ENCODE results near the gene RASSF3. TPM values are rescaled to one million over a fixed set of nuclear protein-coding genes. Genes with fewer than 3 reads are reported as not detected.
A peak's percentile ranks its signal among the peaks of the same experiment; 100 is the strongest.
"Not testable (repeated sequence)": the region's sequence is repeated elsewhere in the genome, so short reads cannot be mapped to it uniquely, and the experiment has no call there.

Gene RASSF3
- total and polyA plus RNA-seq, 7 donors: 34.7 to 348 (median 143) TPM

GRCh38 chr12:64685605-64686004, 75.3 kb downstream of the RASSF3 start:
- H3K27me3 ChIP-seq: no peaks in the 10 kb centered on the region
- peaks cover 0 to 82% (median 63%) of the 10 kb centered on the region in 4 donors for H3K4me1 ChIP-seq
- 94 to 97% methylated on average over 15 of the region's 15 CpGs for WGBS, 2 donors
- H3K9me3 ChIP-seq: no peaks in the 10 kb centered on the region
- intact Hi-C loops (cut with DNase I): loop anchor here (2.0 kb wide), 1 partner anchor 59 kb away; no protein-coding TSS in a partner anchor
- peak overlapping the region in 3 of 4 donors; percentile 79 to 92 (median 81) for H3K27ac ChIP-seq
- H3K36me3 ChIP-seq: peaks cover 0 to 13% (median 0%) of the 10 kb centered on the region in 4 donors
- DNase-seq: peak; percentile 72
- H3K4me3 ChIP-seq: no peak overlapping the region
- TF ChIP-seq EP300 (IDR thresholded peaks at IDR 0.05) (no peak), POLR2A (IDR thresholded peaks at IDR 0.05) (no peak), CTCF (IDR thresholded peaks at IDR 0.05) (no peak), POLR2AphosphoS5 (IDR thresholded peaks at IDR 0.05) (no peak)

- intact Hi-C loops (cut with DNase I): no loop called here
- TF ChIP-seq CTCF (IDR thresholded peaks at IDR 0.05): no peak
- TF ChIP-seq POLR2AphosphoS5 (IDR thresholded peaks at IDR 0.05): no peak
- no peak for TF ChIP-seq EP300 (IDR thresholded peaks at IDR 0.05)
- no peak for TF ChIP-seq POLR2A (IDR thresholded peaks at IDR 0.05)
- 43 to 48% methylated on average over 5 of the region's 5 CpGs for WGBS, 2 donors
Observed at GRCh38 chr12:64687816-64688215, 77.5 kb downstream of the RASSF3 start.

GRCh38 chr12:64688219-64688618, 77.9 kb downstream of the RASSF3 start:
- H3K27ac ChIP-seq: peak overlapping the region; percentile 49 to 92 (median 80)
- H3K9me3 ChIP-seq: no peaks in the 10 kb centered on the region
- no peaks in the 10 kb centered on the region for H3K27me3 ChIP-seq
- H3K4me3 ChIP-seq: no peak overlapping the region
- H3K36me3 ChIP-seq: peaks cover 0 to 13% (median 0%) of the 10 kb centered on the region in 4 donors
- TF ChIP-seq CTCF (IDR thresholded peaks at IDR 0.05) (no peak), EP300 (IDR thresholded peaks at IDR 0.05) (peak in 2 of 4 donors; percentile 23 to 28), POLR2AphosphoS5 (IDR thresholded peaks at IDR 0.05) (peak; percentile 25 to 69 (median 35)), POLR2A (IDR thresholded peaks at IDR 0.05) (no peak)
- peaks cover 0 to 73% (median 51%) of the 10 kb centered on the region in 4 donors for H3K4me1 ChIP-seq
- 54 to 72% methylated on average over 6 of the region's 6 CpGs for WGBS, 2 donors
- peak; percentile 83 for DNase-seq
- intact Hi-C loops (cut with DNase I): no loop called here

More at GRCh38 chr12:64687816-64688215, 77.5 kb downstream of the RASSF3 start:
- Histone ChIP-seq H3K36me3 (peaks cover 0 to 13% (median 0%) of the 10 kb centered on the region in 4 donors), H3K27ac (peak overlapping the region; percentile 49 to 92 (median 80)), H3K9me3 (no peaks in the 10 kb centered on the region), H3K4me1 (peaks cover 0 to 77% (median 55%) of the 10 kb centered on the region in 4 donors), H3K27me3 (no peaks in the 10 kb centered on the region), H3K4me3 (no peak overlapping the region)
- no peak for DNase-seq

- Histone ChIP-seq H3K27ac (peak overlapping the region; percentile 49 to 92 (median 80)), H3K27me3 (no peaks in the 10 kb centered on the region), H3K4me1 (peaks cover 0 to 72% (median 50%) of the 10 kb centered on the region in 4 donors), H3K9me3 (no peaks in the 10 kb centered on the region), H3K4me3 (no peak overlapping the region), H3K36me3 (peaks cover 0 to 13% (median 0%) of the 10 kb centered on the region in 4 donors)
- 89 to 96% methylated on average over 7 of the region's 7 CpGs for whole genome bisulfite sequencing, 2 donors
- intact Hi-C loops (cut with DNase I): no loop called here
- TF ChIP-seq POLR2A (IDR thresholded peaks at IDR 0.05): no peak
- no peak for TF ChIP-seq POLR2AphosphoS5 (IDR thresholded peaks at IDR 0.05)
- no peak for TF ChIP-seq EP300 (IDR thresholded peaks at IDR 0.05)
- TF ChIP-seq CTCF (IDR thresholded peaks at IDR 0.05): no peak
- DNase-seq: no peak
Observed at GRCh38 chr12:64688715-64689114, 78.4 kb downstream of the RASSF3 start.

GRCh38 chr12:64690236-64690635, 79.9 kb downstream of the RASSF3 start:
- peaks cover 0 to 14% (median 3%) of the 10 kb centered on the region in 4 donors for H3K36me3 ChIP-seq
- H3K4me1 ChIP-seq: peaks cover 0 to 75% (median 57%) of the 10 kb centered on the region in 4 donors
- H3K27ac ChIP-seq: peak overlapping the region in 2 of 4 donors; percentile 81 to 92
- not testable (repeated sequence) for H3K27me3 ChIP-seq, DNase-seq, H3K4me3 ChIP-seq, H3K9me3 ChIP-seq
- intact Hi-C loops (cut with DNase I): loop anchor here (10.0 kb wide), 1 partner anchor 285 kb away; the partner anchor contains the start of gene XPOT
- 98% methylated on average over 6 of the region's 6 CpGs for WGBS, 2 donors

All from sigmoid colon (tissue), 7 donors.